Activated CD4-positive, alpha-beta T cell treated with anti-CD3 and anti-CD28 coated beads, Interleukin-10, Interleukin-2, amounts not matched to agents 100 ng/mL and 50 ng/mL, durations not matched to agents 16 hours and 8 hours (primary cell): ENCODE measurements around the gene MICAL3.
A peak's percentile ranks its signal among the peaks of the same experiment; 100 is the strongest.

Source experiments
- DNase-seq: peaks from one replicate; pipeline ENCODE4 v3.0.0-alpha.2; 2020

The MICAL3 gene

GRCh38 chr22:17786435-17787161 is 237.8 kb downstream of the MICAL3 start:
- no peak for DNase-seq

- DNase-seq, result peak; percentile 77
Measured at GRCh38 chr22:17785185-17786184, 238.9 kb downstream of the MICAL3 start.

- no peak for DNase-seq
Measured at GRCh38 chr22:17784776-17785175, 239.6 kb downstream of the MICAL3 start.

GRCh38 chr22:17783773-17784480 is 240.4 kb downstream of the MICAL3 start:
- no peak for DNase-seq

- no peak for DNase-seq
Measured at GRCh38 chr22:17783312-17783711, 241.0 kb downstream of the MICAL3 start.

GRCh38 chr22:17782621-17783020 is 241.7 kb downstream of the MICAL3 start:
- no peak for DNase-seq

- no peak for DNase-seq
Measured at GRCh38 chr22:17782158-17782557, 242.2 kb downstream of the MICAL3 start.

GRCh38 chr22:17781319-17782031 is 242.9 kb downstream of the MICAL3 start:
- peak; percentile 73 for DNase-seq

- DNase-seq, result no peak
Measured at GRCh38 chr22:17780741-17781318, 243.5 kb downstream of the MICAL3 start.

GRCh38 chr22:17780116-17780740 is 244.1 kb downstream of the MICAL3 start:
- no peak for DNase-seq

GRCh38 chr22:17779286-17780115 is 244.9 kb downstream of the MICAL3 start:
- peak; percentile 74 for DNase-seq

- DNase-seq, result no peak
Measured at GRCh38 chr22:17778412-17778976, 245.9 kb downstream of the MICAL3 start.

- DNase-seq, result no peak
Measured at GRCh38 chr22:17777717-17778044, 246.7 kb downstream of the MICAL3 start.

GRCh38 chr22:17777005-17777716 is 247.2 kb downstream of the MICAL3 start:
- peak; percentile 87 for DNase-seq

GRCh38 chr22:17775781-17776465 is 248.4 kb downstream of the MICAL3 start:
- no peak for DNase-seq

- no peak for DNase-seq
Measured at GRCh38 chr22:17774926-17775685, 249.3 kb downstream of the MICAL3 start.

GRCh38 chr22:17774206-17774925 is 250.0 kb downstream of the MICAL3 start, which contains the start of gene BID:
TSS of gene BID (minus strand) at chr22:17774469. CDS start at chr22:17750116, 24,353 bp downstream.
- DNase-seq, result no peak
